RWPE2 (cell line): ENCODE results near the gene ATCAY.

Source experiments
- ATAC-seq: fragments of 200-7000 bp; cut with Tn5 transposase; 3 replicates; pipeline ENCODE4 v1.9.1; 2021; ENCODE audit warnings: low read depth
- DNase-seq: peaks from one replicate; pipeline ENCODE4 v3.0.0-alpha.2; 2020; ENCODE audit warnings: low spot score
- H3K27ac ChIP-seq: fragments of 450-650 bp; 2 replicates; pipeline ENCODE4 v1.5.1; 2017; ENCODE audit warnings: mild to moderate bottlenecking; ENCODE audit not compliant: poor library complexity, severe bottlenecking
- H3K27me3 ChIP-seq: fragments of 250-450 bp; sonication (Bioruptor Pico); 2 replicates; pipeline ENCODE4 v1.5.1; 2021; ENCODE audit warnings: mild to moderate bottlenecking, moderate library complexity; ENCODE audit not compliant: insufficient read depth, poor library complexity, severe bottlenecking
- H3K36me3 ChIP-seq: fragments of 250-450 bp; sonication (Bioruptor Pico); 2 replicates; pipeline ENCODE4 v1.5.1; 2020; ENCODE audit warnings: low read depth, mild to moderate bottlenecking, moderate library complexity
- H3K4me1 ChIP-seq: fragments of 250-450 bp; sonication (Bioruptor Pico); 2 replicates; pipeline ENCODE4 v1.5.1; 2021; ENCODE audit warnings: mild to moderate bottlenecking, moderate library complexity; ENCODE audit not compliant: insufficient read depth, poor library complexity, severe bottlenecking
- H3K4me3 ChIP-seq: fragments of 250-450 bp; sonication (Bioruptor Pico); 2 replicates; pipeline ENCODE4 v1.5.1; 2021; ENCODE audit warnings: mild to moderate bottlenecking, moderate library complexity; ENCODE audit not compliant: severe bottlenecking
- H3K9me3 ChIP-seq: fragments of 250-450 bp; sonication (Bioruptor Pico); 2 replicates; pipeline ENCODE4 v1.5.1; 2021; ENCODE audit warnings: mild to moderate bottlenecking, moderate library complexity; ENCODE audit not compliant: severe bottlenecking
- CTCF ChIP-seq: fragments of 450-650 bp; IDR thresholded peaks from one replicate; pipeline ENCODE4 v1.5.1; 2017; ENCODE audit warnings: mild to moderate bottlenecking, moderate library complexity; ENCODE audit not compliant: poor library complexity, severe bottlenecking

The ATCAY gene

GRCh38 chr19:3975637-3976087, 95.2 kb downstream of the ATCAY start:
- H3K27ac ChIP-seq: no peak overlapping the region
- H3K4me3 ChIP-seq: no peak overlapping the region
- H3K4me1 ChIP-seq: no peaks in the 10 kb centered on the region
- no peak for TF ChIP-seq CTCF
- H3K27me3 ChIP-seq: no peaks in the 10 kb centered on the region
- no peak for ATAC-seq
- peaks cover 57% of the 10 kb centered on the region for H3K36me3 ChIP-seq
- H3K9me3 ChIP-seq: no peaks in the 10 kb centered on the region
- no peak for DNase-seq

GRCh38 chr19:3976495-3977241, 96.2 kb downstream of the ATCAY start:
- Histone ChIP-seq H3K36me3 (peaks cover 67% of the 10 kb centered on the region), H3K9me3 (no peaks in the 10 kb centered on the region), H3K27me3 (no peaks in the 10 kb centered on the region), H3K4me3 (no peak overlapping the region), H3K4me1 (no peaks in the 10 kb centered on the region), H3K27ac (no peak overlapping the region)
- ATAC-seq (no peak), DNase-seq (no peak)
- TF ChIP-seq CTCF: no peak
